Measurements from ENCODE around the gene LZTR1. TPM values are rescaled to one million over a fixed set of nuclear protein-coding genes. Genes with fewer than 3 reads are reported as not detected.

Gene LZTR1
- total RNA-seq, 1 experiment from 2014 or later, result 40.2 TPM

DNA sequence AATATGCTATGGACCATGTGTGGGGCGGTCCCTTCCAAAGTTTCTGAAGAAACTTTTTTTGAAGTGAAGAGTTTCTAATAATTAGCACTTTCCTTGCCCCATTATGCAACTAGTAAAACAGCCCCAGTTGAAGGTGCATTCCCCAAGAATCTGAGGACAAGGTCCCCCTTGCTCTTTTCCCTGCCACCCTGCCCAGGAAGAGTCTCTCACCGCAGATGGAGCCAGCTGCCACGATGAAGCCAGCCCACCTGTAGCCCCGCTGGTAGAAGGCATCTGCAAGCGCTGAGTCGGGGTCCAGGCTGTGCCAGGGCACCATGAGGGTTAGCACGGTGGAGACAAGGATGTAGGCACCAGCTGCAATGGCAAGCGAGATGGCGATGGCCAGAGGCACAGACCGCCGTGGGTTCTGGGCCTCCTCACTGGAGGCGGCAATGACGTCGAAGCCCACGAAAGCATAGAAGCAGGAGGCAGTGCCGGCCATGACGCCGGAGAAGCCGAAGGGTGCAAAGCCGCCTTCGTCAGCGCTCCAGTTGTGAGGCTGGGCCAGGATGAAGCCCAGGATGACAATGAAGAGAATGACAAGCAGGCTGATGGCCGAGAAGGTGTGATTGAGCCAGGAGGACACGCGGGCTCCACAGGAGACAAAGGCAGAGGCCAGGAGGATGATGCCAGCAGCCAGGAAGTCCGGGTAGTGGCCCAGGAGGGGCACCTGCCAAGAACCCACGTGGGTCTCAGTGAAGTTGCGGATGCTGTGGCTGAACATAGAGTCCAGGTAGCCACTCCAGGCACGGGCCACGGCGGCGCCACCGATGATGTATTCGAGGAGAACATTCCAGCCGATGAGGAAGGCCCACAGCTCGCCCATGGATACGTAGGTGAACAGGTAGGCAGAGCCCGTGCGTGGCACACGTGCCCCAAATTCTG is 48.8 kb downstream of the LZTR1 start:
- TF ChIP-seq TCF7L2 (IDR thresholded peaks at IDR 0.05; ENCODE audit: low read depth, low read length) (no peak), SIN3A (IDR thresholded peaks at IDR 0.05; ENCODE audit: borderline replicate concordance, insufficient read depth, low read depth, low read length) (no peak), POLR2AphosphoS5 (IDR thresholded peaks at IDR 0.05; ENCODE audit: low read depth, low read length) (no peak)
- TF ChIP-seq, protein P1, sequence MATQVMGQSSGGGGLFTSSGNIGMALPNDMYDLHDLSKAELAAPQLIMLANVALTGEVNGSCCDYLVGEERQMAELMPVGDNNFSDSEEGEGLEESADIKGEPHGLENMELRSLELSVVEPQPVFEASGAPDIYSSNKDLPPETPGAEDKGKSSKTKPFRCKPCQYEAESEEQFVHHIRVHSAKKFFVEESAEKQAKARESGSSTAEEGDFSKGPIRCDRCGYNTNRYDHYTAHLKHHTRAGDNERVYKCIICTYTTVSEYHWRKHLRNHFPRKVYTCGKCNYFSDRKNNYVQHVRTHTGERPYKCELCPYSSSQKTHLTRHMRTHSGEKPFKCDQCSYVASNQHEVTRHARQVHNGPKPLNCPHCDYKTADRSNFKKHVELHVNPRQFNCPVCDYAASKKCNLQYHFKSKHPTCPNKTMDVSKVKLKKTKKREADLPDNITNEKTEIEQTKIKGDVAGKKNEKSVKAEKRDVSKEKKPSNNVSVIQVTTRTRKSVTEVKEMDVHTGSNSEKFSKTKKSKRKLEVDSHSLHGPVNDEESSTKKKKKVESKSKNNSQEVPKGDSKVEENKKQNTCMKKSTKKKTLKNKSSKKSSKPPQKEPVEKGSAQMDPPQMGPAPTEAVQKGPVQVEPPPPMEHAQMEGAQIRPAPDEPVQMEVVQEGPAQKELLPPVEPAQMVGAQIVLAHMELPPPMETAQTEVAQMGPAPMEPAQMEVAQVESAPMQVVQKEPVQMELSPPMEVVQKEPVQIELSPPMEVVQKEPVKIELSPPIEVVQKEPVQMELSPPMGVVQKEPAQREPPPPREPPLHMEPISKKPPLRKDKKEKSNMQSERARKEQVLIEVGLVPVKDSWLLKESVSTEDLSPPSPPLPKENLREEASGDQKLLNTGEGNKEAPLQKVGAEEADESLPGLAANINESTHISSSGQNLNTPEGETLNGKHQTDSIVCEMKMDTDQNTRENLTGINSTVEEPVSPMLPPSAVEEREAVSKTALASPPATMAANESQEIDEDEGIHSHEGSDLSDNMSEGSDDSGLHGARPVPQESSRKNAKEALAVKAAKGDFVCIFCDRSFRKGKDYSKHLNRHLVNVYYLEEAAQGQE (IDR thresholded peaks at IDR 0.05; ENCODE audit: insufficient read depth in 1 of 2, low read depth in 2 of 2, low read length in 1 of 2), result no peak
- TF ChIP-seq, protein P2, sequence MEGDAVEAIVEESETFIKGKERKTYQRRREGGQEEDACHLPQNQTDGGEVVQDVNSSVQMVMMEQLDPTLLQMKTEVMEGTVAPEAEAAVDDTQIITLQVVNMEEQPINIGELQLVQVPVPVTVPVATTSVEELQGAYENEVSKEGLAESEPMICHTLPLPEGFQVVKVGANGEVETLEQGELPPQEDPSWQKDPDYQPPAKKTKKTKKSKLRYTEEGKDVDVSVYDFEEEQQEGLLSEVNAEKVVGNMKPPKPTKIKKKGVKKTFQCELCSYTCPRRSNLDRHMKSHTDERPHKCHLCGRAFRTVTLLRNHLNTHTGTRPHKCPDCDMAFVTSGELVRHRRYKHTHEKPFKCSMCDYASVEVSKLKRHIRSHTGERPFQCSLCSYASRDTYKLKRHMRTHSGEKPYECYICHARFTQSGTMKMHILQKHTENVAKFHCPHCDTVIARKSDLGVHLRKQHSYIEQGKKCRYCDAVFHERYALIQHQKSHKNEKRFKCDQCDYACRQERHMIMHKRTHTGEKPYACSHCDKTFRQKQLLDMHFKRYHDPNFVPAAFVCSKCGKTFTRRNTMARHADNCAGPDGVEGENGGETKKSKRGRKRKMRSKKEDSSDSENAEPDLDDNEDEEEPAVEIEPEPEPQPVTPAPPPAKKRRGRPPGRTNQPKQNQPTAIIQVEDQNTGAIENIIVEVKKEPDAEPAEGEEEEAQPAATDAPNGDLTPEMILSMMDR (IDR thresholded peaks at IDR 0.05), result no peak
- in situ Hi-C loops (cut with HindIII; ENCODE audit: low pct_unique_long_range_greater_than_20kb, low sequenced_read_pairs) (no loop called here), intact Hi-C loops (cut with micrococcal nuclease; ENCODE audit: unreplicated experiment) (no loop called here)
- Histone ChIP-seq H3K27me3 (ENCODE audit: control insufficient read depth, insufficient read depth, low read length) (no peaks in the 10 kb centered on the region), H3K9me3 (ENCODE audit: control insufficient read depth, insufficient read depth, low read depth, low read length) (no peaks in the 10 kb centered on the region), H3K4me1 (ENCODE audit: control insufficient read depth, insufficient read depth, low read length) (no peaks in the 10 kb centered on the region), H3K36me3 (ENCODE audit: control insufficient read depth, insufficient read depth, low read length) (no peaks in the 10 kb centered on the region), H3K4me3 (ENCODE audit: low read depth in 2 of 2, low read length in 2 of 2) (no peak overlapping the region), H3K27ac (ENCODE audit: low read length) (no peak overlapping the region)
- ATAC-seq, result no peak
- no peak for DNase-seq (ENCODE audit: low read depth, low spot score)
- no TSS peak for BruUV-seq (replicated peaks)
- ChIA-PET POLR2A (no interaction called here), CTCF (no interaction called here)

DNA sequence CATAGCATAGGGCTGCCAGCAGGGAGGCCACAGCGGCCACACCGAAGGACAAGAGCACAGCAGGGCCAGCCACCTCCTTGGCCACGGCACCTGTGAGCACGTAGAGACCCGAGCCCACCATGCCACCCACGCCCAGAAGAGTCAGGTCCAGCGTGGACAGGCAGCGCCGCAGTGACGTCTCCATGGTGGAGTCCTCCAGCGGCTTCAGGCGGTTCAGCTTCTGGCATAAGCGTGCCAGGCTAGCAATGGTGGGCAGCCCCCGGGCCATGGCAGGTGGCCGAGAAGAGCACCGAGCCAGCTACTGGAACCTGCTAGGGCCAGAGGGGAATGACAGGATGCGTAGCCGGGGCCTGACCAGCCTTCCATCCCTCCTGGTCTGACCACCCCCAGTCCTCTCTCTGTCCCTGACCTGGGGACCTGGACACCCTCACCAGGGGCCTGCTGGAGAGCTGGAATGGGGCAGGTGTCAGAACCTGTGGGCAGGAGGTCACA is 49.5 kb downstream of the LZTR1 start:
- POLR2A ChIA-PET, result no interaction called here
- no peaks in the 10 kb centered on the region for H3K4me1 ChIP-seq (ENCODE audit: control insufficient read depth, insufficient read depth, low read length)
- intact Hi-C loops (cut with micrococcal nuclease; ENCODE audit: unreplicated experiment), result no loop called here
- H3K4me3 ChIP-seq (ENCODE audit: low read depth in 2 of 2, low read length in 2 of 2), result no peak overlapping the region
- TF ChIP-seq TCF7L2 (IDR thresholded peaks at IDR 0.05; ENCODE audit: low read depth, low read length) (no peak), POLR2AphosphoS5 (IDR thresholded peaks at IDR 0.05; ENCODE audit: low read depth, low read length) (no peak), SIN3A (IDR thresholded peaks at IDR 0.05; ENCODE audit: borderline replicate concordance, insufficient read depth, low read depth, low read length) (no peak)
- TF ChIP-seq, protein P2 (IDR thresholded peaks at IDR 0.05), result no peak
- TF ChIP-seq, protein P1 (IDR thresholded peaks at IDR 0.05; ENCODE audit: insufficient read depth in 1 of 2, low read depth in 2 of 2, low read length in 1 of 2), result no peak
- no peaks in the 10 kb centered on the region for H3K9me3 ChIP-seq (ENCODE audit: control insufficient read depth, insufficient read depth, low read depth, low read length)
- BruUV-seq (replicated peaks), result no TSS peak
- CTCF ChIA-PET, result no interaction called here
- no peak overlapping the region for H3K27ac ChIP-seq (ENCODE audit: low read length)
- no peaks in the 10 kb centered on the region for H3K27me3 ChIP-seq (ENCODE audit: control insufficient read depth, insufficient read depth, low read length)
- DNase-seq (ENCODE audit: low read depth, low spot score), result no peak
- no peak for ATAC-seq
- no peaks in the 10 kb centered on the region for H3K36me3 ChIP-seq (ENCODE audit: control insufficient read depth, insufficient read depth, low read length)
- in situ Hi-C loops (cut with HindIII; ENCODE audit: low pct_unique_long_range_greater_than_20kb, low sequenced_read_pairs), result no loop called here

Data from Panc1 (cell line).